SK-N-SH (cell line): Measurements from ENCODE around the gene MFN1. TPM values are rescaled to one million over a fixed set of nuclear protein-coding genes. Genes with fewer than 3 reads are reported as not detected.

Experiments used
- CTCF ChIA-PET: fragments of 300-600, 350-600 bp; formaldehyde crosslinking; extraction: SDS; loops from one replicate; lab custom pipeline; 2021; lab: Yijun Ruan, JAX
- POLR2A ChIA-PET: fragments of 350-600 bp; sonication (Branson Sonifier 250); formaldehyde crosslinking; extraction: SDS; loops from one replicate; lab custom pipeline; 2020; ENCODE audit warnings: antibody characterized with exemption, inconsistent platforms; lab: Yijun Ruan, JAX
- DNase-seq: peaks from one replicate; pipeline ENCODE4 v3.0.0; 2012
- H2AFZ ChIP-seq: fragments of 200-600 bp; sonication (generic); 2 replicates; pipeline ENCODE4 v1.8.1; 2016; ENCODE audit warnings: antibody characterized with exemption, mild to moderate bottlenecking, low read depth
- H3F3A ChIP-seq: fragments of 200-600 bp; sonication (generic); replicated peaks from 2 replicates; pipeline ENCODE3; 2016; ENCODE audit warnings: antibody characterized with exemption, mild to moderate bottlenecking; ENCODE audit not compliant: insufficient read depth
- H3K27ac ChIP-seq, 2 experiments: fragments of 200-500 bp in 1 of 2; fragments of 200-600 bp in 1 of 2; sonication (Bioruptor generic) in 1 of 2; sonication (generic), shearing (Covaris generic) in 1 of 2; 2 replicates each; pipeline versions ENCODE4 v1.5.1 to v1.6.1; 2014 to 2016; ENCODE audit warnings: low read depth in 2 of 2, inconsistent platforms in 1 of 2, low read length in 1 of 2, mild to moderate bottlenecking in 1 of 2, mixed read lengths in 1 of 2
- H3K27me3 ChIP-seq: fragments of 200-600 bp; sonication (generic), shearing (Covaris generic); 2 replicates; pipeline ENCODE4 v1.6.1; 2016; ENCODE audit warnings: mixed run types; ENCODE audit not compliant: insufficient read depth
- H3K36me3 ChIP-seq, 2 experiments: fragments of 200-500 bp in 1 of 2; fragments of 200-600 bp in 1 of 2; sonication (Bioruptor generic) in 1 of 2; sonication (generic) in 1 of 2; replicated peaks in 1 of 2; 2 replicates each; pipeline versions ENCODE3 to v1.5.1; 2014 to 2016; ENCODE audit warnings: low read length in 1 of 2, mild to moderate bottlenecking in 1 of 2; ENCODE audit not compliant: insufficient read depth in 2 of 2, control insufficient read depth in 1 of 2
- H3K4me1 ChIP-seq, 2 experiments: fragments of 200-500 bp in 1 of 2; fragments of 200-600 bp in 1 of 2; sonication (Bioruptor generic) in 1 of 2; sonication (generic), shearing (Covaris generic) in 1 of 2; 2 replicates each; pipeline versions ENCODE4 v1.5.1 to v1.6.1; 2014 to 2016; ENCODE audit warnings: low read depth in 1 of 2, low read length in 1 of 2, mixed run types in 1 of 2; ENCODE audit not compliant: insufficient read depth in 2 of 2, control insufficient read depth in 1 of 2
- H3K4me2 ChIP-seq: fragments of 200-600 bp; sonication (generic), shearing (Covaris generic); 2 replicates; pipeline ENCODE4 v1.6.1; 2017; ENCODE audit warnings: mixed run types
- H3K4me3 ChIP-seq, 2 experiments: fragments of 200-500 bp in 1 of 2; fragments of 200-600 bp in 1 of 2; sonication (Bioruptor generic) in 1 of 2; sonication (generic), shearing (Covaris generic) in 1 of 2; 2 replicates each; pipeline versions ENCODE4 v1.5.1 to v1.8.1; 2014 to 2016; ENCODE audit warnings: low read depth in 2 of 2, inconsistent platforms in 1 of 2, low read length in 1 of 2, mild to moderate bottlenecking in 1 of 2, mixed read lengths in 1 of 2, moderate library complexity in 1 of 2
- H3K79me2 ChIP-seq: fragments of 200-600 bp; sonication (generic); 2 replicates; pipeline ENCODE4 v1.8.1; 2017; ENCODE audit warnings: mild to moderate bottlenecking; ENCODE audit not compliant: insufficient read depth
- H3K9ac ChIP-seq: fragments of 200-600 bp; sonication (generic); 2 replicates; pipeline ENCODE4 v1.6.1; 2017; ENCODE audit warnings: mixed run types
- H3K9me2 ChIP-seq: fragments of 200-600 bp; sonication (generic); 2 replicates; pipeline ENCODE4 v1.6.1; 2017; ENCODE audit warnings: mixed run types
- H3K9me3 ChIP-seq: fragments of 200-600 bp; sonication (generic); 2 replicates; pipeline ENCODE4 v1.6.1; 2017; ENCODE audit warnings: mixed run types, mild to moderate bottlenecking, moderate library complexity
- H4K20me1 ChIP-seq: fragments of 200-600 bp; sonication (generic); 2 replicates; pipeline ENCODE4 v1.6.1; 2017; ENCODE audit warnings: mild to moderate bottlenecking, mixed run types; ENCODE audit not compliant: insufficient read depth
- EP300 ChIP-seq, 2 experiments: IDR thresholded peaks; 2 replicates each; pipeline versions ENCODE4 v1.4.0 to v1.6.1; 2012; ENCODE audit warnings: borderline replicate concordance in 1 of 2, low read depth in 1 of 2, low read length in 1 of 2
- FOSL2 ChIP-seq: IDR thresholded peaks from 2 replicates; pipeline ENCODE4 v1.4.0; 2012; ENCODE audit warnings: low read depth, mild to moderate bottlenecking, moderate library complexity, borderline replicate concordance
- FOXJ3 ChIP-seq: sonication (generic); formaldehyde crosslinking; IDR thresholded peaks from 2 replicates; pipeline ENCODE4 v1.5.1; 2020; ENCODE audit warnings: mild to moderate bottlenecking, missing genetic modification reagents
- FOXM1 ChIP-seq: IDR thresholded peaks from 2 replicates; pipeline ENCODE4 v1.4.0; 2012; ENCODE audit warnings: low read depth, mild to moderate bottlenecking
- GABPA ChIP-seq: IDR thresholded peaks from 2 replicates; pipeline ENCODE4 v1.4.0; 2012; ENCODE audit warnings: low read depth, mild to moderate bottlenecking
- GATA2 ChIP-seq: sonication (generic); formaldehyde crosslinking; IDR thresholded peaks from 2 replicates; pipeline ENCODE4 v1.5.0; 2020; ENCODE audit warnings: mild to moderate bottlenecking, missing genetic modification reagents
- MAX ChIP-seq: IDR thresholded peaks from 2 replicates; pipeline ENCODE4 v1.4.0; 2012; ENCODE audit warnings: low read depth
- MEF2A ChIP-seq: IDR thresholded peaks from 2 replicates; pipeline ENCODE4 v1.4.0; 2012; ENCODE audit warnings: low read depth, borderline replicate concordance
- MXI1 ChIP-seq: IDR thresholded peaks from 2 replicates; pipeline ENCODE4 v1.6.1; 2012; ENCODE audit warnings: mild to moderate bottlenecking, low read depth, low read length, improper control_type of control experiment
- NFIC ChIP-seq: IDR thresholded peaks from 2 replicates; pipeline ENCODE4 v1.4.0; 2012; ENCODE audit warnings: borderline replicate concordance
- NRF1 ChIP-seq: IDR thresholded peaks from 2 replicates; pipeline ENCODE4 v1.6.1; 2012; ENCODE audit warnings: low read depth, mild to moderate bottlenecking, low read length
- PBX3 ChIP-seq: IDR thresholded peaks from 2 replicates; pipeline ENCODE4; 2012
- POLR2AphosphoS5 ChIP-seq: IDR thresholded peaks from 2 replicates; pipeline ENCODE4 v1.6.1; 2012; ENCODE audit warnings: low read depth, low read length
- RAD21 ChIP-seq: IDR thresholded peaks from 2 replicates; pipeline ENCODE4 v1.6.1; 2012; ENCODE audit warnings: mild to moderate bottlenecking, low read length
- RCOR1 ChIP-seq: fragments of 150-350 bp; IDR thresholded peaks from 2 replicates; pipeline ENCODE4 v1.6.1; 2017; ENCODE audit warnings: antibody characterized with exemption, low read length
- RFX5 ChIP-seq: IDR thresholded peaks from 2 replicates; pipeline ENCODE4 v1.6.1; 2012; ENCODE audit warnings: mild to moderate bottlenecking, improper control_type of control experiment, low read length
- RXRA ChIP-seq: IDR thresholded peaks from 2 replicates; pipeline ENCODE4 v1.4.0; 2012; ENCODE audit warnings: low read depth, mild to moderate bottlenecking, borderline replicate concordance
- SIN3A ChIP-seq: IDR thresholded peaks from 2 replicates; pipeline ENCODE4 v1.6.1; 2012; ENCODE audit warnings: low read depth, mild to moderate bottlenecking, low read length, moderate library complexity, borderline replicate concordance
- SMC3 ChIP-seq: IDR thresholded peaks from 2 replicates; pipeline ENCODE4 v1.6.1; 2012; ENCODE audit warnings: low read depth, low read length, improper control_type of control experiment
- TAF1 ChIP-seq: IDR thresholded peaks from 2 replicates; pipeline ENCODE4 v1.6.1; 2012; ENCODE audit warnings: low read depth, mild to moderate bottlenecking, low read length, moderate library complexity, borderline replicate concordance
- TEAD4 ChIP-seq: IDR thresholded peaks from 2 replicates; pipeline ENCODE4 v1.4.0; 2012; ENCODE audit warnings: mild to moderate bottlenecking, borderline replicate concordance; ENCODE audit not compliant: insufficient read depth
- YY1 ChIP-seq: IDR thresholded peaks from 2 replicates; pipeline ENCODE4 v1.4.0; 2012; ENCODE audit warnings: low read depth, mild to moderate bottlenecking
- WGBS: methylation state at CpG from one replicate; pipeline ENCODE4 v1.1.6; 2017; ENCODE audit warnings: low lambda C conversion rate; 5-methylcytosine and 5-hydroxymethylcytosine counted together
- polyA plus RNA-seq, 3 experiments: library from polyadenylated mRNA; depleted of rRNA; stranded (reverse); fragments of >200 nt; gene quantifications; 2 replicates each; pipeline ENCODE4 v1.2.3, GENCODE V29; 2012
- TF ChIP-seq, protein P1 (sequence below): fragments of 200-600 bp; sonication (generic); IDR thresholded peaks from 2 replicates; pipeline ENCODE4 v1.6.1; 2017; ENCODE audit warnings: antibody characterized with exemption, mild to moderate bottlenecking, moderate library complexity
- TF ChIP-seq, protein P2 (sequence below): IDR thresholded peaks from 2 replicates; pipeline ENCODE4 v1.4.0; 2012; ENCODE audit warnings: low read depth, borderline replicate concordance
- TF ChIP-seq, protein P3 (sequence below): IDR thresholded peaks from 2 replicates; pipeline ENCODE4 v1.4.0; 2012; ENCODE audit warnings: low read depth, borderline replicate concordance
- TF ChIP-seq, protein P4 (sequence below): fragments of 150-350 bp; IDR thresholded peaks from 2 replicates; pipeline ENCODE4 v1.6.1; 2017; ENCODE audit warnings: antibody characterized with exemption, low read length, low read depth, borderline replicate concordance

Gene MFN1
- polyA plus RNA-seq (2012; rRNA removed), result 15.7 and 27.2 TPM in 2 replicates
- 25.4 and 32.5 TPM in 2 replicates for polyA plus RNA-seq (2012; cell fraction: cytosol; rRNA removed)
- 24.7 and 57.9 TPM in 2 replicates for polyA plus RNA-seq (2012; cell fraction: nucleus; rRNA removed)

DNA sequence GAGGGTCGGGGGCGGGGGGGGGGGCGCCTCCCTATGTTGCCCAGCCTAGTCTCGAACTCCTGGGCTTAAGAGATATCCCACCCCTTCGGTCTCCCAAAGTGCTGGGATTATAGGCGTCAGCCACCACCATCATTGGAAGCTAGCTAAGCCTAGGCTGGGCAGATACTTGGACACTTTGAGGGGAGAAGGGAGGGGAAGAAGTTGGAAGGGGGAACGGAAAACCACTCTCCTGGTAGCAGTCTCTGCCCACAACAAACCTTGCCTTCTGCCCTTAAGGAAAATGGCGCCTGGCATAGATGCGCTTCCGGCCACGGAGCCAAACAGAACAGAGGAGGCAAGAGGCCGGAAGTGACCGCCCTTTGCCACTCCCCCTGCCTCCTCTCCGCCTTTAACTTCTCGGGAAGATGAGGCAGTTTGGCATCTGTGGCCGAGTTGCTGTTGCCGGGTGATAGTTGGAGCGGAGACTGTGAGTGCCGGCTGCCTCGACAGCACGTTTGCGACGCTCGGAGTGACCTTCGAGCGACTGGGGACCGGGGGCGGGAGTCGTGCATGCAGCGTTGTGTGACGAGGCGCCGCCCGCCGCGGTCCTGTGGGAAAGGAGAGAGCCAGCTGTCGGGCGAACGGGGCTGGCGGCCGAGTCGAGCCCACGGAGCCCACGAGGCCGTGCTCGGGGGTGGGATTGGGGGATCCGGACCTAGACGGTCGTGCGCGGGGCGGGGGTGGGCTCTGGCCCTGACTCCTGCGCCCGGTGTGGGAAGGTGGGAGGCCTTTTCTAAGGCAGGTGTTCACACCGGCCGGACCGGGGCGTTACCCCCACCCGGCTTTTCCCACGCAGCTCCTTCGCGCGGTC lies at the start of gene MFN1:
MFN1 (plus strand) TSS at position 365 of the 850 bp plus-strand sequence. CDS start 1,143 bp downstream, outside the sequence.
- POLR2A ChIA-PET, result interaction anchor here (1.4 kb wide), 1 partner anchor 24 kb away, joined by 3 read pairs; the partner anchor contains the start of gene ZNF639
- DNase-seq, result peak; percentile 91
- CTCF ChIA-PET, result interaction anchor here (1.0 kb wide), 1 partner anchor 20 kb away, joined by 5 read pairs; no protein-coding TSS in a partner anchor
- Histone ChIP-seq H3K9ac (peak within 1 kb of the TSS; percentile 71), H3K27ac (peak within 1 kb of the TSS; percentile 72 to 87), H3K79me2 (peaks cover 47% of the 10 kb centered on the region), H4K20me1 (no peaks in the 10 kb centered on the region), H3K4me1 (peaks cover 0 to 6% of the 10 kb centered on the region in 2 experiments; a peak in 2 of 4 replicates), H3K27me3 (no peaks in the 10 kb centered on the region), H3F3A (peaks cover 6% of the 10 kb centered on the region), H3K4me2 (peak within 1 kb of the TSS; percentile 74), H3K9me2 (no peaks in the 10 kb centered on the region), H2AFZ (peak within 1 kb of the TSS; percentile 99), H3K36me3 (peaks cover 18 to 22% of the 10 kb centered on the region in 2 experiments), H3K9me3 (no peaks in the 10 kb centered on the region), H3K4me3 (peak within 1 kb of the TSS; percentile 81 to 89)
- under 1% methylated on average over 25 of the region's 63 CpGs for WGBS
- TF ChIP-seq RAD21 (no peak), TAF1 (peak; percentile 73), MAX (no peak; the same call in none of the 2 replicates), RCOR1 (peak; percentile 36; the same call in 1 of the 2 replicates), MXI1 (peak; percentile 69), SMC3 (no peak), FOXJ3 (0 out of 2 replicates have a peak, but pooled peaks have one; percentile 16), POLR2AphosphoS5 (peak; percentile 86), TEAD4 (no peak), EP300 (IDR thresholded peaks at IDR 0.05; ENCODE audit: borderline replicate concordance in 1 of 2, low read depth in 1 of 2, low read length in 1 of 2) (no peak), MEF2A (no peak), NFIC (no peak; the same call in 1 of the 2 replicates), GABPA (peak; percentile 89), FOSL2 (no peak), SIN3A (peak; percentile 71), YY1 (peak; percentile 97), RFX5 (peak; percentile 54), PBX3 (0 out of 2 replicates have a peak, but pooled peaks have one; percentile 15), NRF1 (no peak), RXRA (no peak), GATA2 (CRISPR knock-in tag) (no peak), FOXM1 (no peak)
- TF ChIP-seq, protein P1, sequence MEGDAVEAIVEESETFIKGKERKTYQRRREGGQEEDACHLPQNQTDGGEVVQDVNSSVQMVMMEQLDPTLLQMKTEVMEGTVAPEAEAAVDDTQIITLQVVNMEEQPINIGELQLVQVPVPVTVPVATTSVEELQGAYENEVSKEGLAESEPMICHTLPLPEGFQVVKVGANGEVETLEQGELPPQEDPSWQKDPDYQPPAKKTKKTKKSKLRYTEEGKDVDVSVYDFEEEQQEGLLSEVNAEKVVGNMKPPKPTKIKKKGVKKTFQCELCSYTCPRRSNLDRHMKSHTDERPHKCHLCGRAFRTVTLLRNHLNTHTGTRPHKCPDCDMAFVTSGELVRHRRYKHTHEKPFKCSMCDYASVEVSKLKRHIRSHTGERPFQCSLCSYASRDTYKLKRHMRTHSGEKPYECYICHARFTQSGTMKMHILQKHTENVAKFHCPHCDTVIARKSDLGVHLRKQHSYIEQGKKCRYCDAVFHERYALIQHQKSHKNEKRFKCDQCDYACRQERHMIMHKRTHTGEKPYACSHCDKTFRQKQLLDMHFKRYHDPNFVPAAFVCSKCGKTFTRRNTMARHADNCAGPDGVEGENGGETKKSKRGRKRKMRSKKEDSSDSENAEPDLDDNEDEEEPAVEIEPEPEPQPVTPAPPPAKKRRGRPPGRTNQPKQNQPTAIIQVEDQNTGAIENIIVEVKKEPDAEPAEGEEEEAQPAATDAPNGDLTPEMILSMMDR, result no peak
- TF ChIP-seq, protein P2, sequence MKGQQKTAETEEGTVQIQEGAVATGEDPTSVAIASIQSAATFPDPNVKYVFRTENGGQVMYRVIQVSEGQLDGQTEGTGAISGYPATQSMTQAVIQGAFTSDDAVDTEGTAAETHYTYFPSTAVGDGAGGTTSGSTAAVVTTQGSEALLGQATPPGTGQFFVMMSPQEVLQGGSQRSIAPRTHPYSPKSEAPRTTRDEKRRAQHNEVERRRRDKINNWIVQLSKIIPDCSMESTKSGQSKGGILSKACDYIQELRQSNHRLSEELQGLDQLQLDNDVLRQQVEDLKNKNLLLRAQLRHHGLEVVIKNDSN, result no peak
- TF ChIP-seq, protein P3, sequence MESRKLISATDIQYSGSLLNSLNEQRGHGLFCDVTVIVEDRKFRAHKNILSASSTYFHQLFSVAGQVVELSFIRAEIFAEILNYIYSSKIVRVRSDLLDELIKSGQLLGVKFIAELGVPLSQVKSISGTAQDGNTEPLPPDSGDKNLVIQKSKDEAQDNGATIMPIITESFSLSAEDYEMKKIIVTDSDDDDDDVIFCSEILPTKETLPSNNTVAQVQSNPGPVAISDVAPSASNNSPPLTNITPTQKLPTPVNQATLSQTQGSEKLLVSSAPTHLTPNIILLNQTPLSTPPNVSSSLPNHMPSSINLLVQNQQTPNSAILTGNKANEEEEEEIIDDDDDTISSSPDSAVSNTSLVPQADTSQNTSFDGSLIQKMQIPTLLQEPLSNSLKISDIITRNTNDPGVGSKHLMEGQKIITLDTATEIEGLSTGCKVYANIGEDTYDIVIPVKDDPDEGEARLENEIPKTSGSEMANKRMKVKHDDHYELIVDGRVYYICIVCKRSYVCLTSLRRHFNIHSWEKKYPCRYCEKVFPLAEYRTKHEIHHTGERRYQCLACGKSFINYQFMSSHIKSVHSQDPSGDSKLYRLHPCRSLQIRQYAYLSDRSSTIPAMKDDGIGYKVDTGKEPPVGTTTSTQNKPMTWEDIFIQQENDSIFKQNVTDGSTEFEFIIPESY, result no peak
- TF ChIP-seq, protein P4, sequence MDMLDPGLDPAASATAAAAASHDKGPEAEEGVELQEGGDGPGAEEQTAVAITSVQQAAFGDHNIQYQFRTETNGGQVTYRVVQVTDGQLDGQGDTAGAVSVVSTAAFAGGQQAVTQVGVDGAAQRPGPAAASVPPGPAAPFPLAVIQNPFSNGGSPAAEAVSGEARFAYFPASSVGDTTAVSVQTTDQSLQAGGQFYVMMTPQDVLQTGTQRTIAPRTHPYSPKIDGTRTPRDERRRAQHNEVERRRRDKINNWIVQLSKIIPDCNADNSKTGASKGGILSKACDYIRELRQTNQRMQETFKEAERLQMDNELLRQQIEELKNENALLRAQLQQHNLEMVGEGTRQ, result no peak
